ENCODE results near the gene ACTR3. TPM values are rescaled to one million over a fixed set of nuclear protein-coding genes. Genes with fewer than 3 reads are reported as not detected.
A peak's percentile ranks its signal among the peaks of the same experiment; 100 is the strongest.

ACTR3 gene
- total RNA-seq, 1 experiment from 2014 or later: 180 TPM

DNA sequence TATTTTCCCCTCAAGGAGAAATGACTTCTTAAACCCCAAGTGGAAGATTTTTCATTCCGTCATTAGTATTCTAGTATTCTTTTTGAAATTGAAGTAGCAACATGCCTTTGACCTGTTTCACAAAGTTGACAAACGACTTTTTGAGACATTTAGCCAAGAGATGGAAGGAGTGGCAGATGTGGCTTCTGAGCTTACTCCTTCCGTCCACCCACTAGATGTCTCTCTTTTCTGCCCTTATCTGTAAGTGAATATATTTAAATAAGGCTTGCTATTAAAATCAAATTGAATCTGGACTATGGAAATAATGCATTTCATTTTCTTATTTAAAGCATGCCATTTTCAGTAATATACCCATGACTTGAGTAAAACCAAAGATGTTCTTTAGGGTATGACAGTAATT is 74.1 kb downstream of the ACTR3 start:
- WGBS (ENCODE audit: extremely low coverage, insufficient read length, low lambda C conversion rate): no CpG with 5 or more reads among the region's 3 CpGs
- H3K9me3 ChIP-seq (ENCODE audit: control insufficient read depth, low read depth, low read length): no peaks in the 10 kb centered on the region
- H4K8ac ChIP-seq (replicated peaks; ENCODE audit: insufficient read length, low read depth, low read length): no peak overlapping the region
- no peak overlapping the region for H3K18ac ChIP-seq (ENCODE audit: insufficient read length, low read depth, low read length)
- H3K23me2 ChIP-seq (ENCODE audit: insufficient read length, low read depth, low read length, poor library complexity, severe bottlenecking): no peaks in the 10 kb centered on the region
- no peak overlapping the region for H3K27ac ChIP-seq (ENCODE audit: insufficient read length, low read depth, low read length)
- no peak overlapping the region for H3K23ac ChIP-seq (ENCODE audit: insufficient read length, low read depth, low read length)
- H3K9ac ChIP-seq (ENCODE audit: extremely low read depth, insufficient read length, low read length): no peak overlapping the region
- H2AK5ac ChIP-seq (ENCODE audit: insufficient read length, low read length): no peak overlapping the region
- no peak overlapping the region for H2BK15ac ChIP-seq (ENCODE audit: low read depth, low read length)
- DNase-seq: no peak
- H3K9me3 Mint-ChIP-seq: no peaks in the 10 kb centered on the region
- H2BK5ac ChIP-seq (ENCODE audit: insufficient read length, low read length): no peak overlapping the region
- no peak overlapping the region for H2BK120ac ChIP-seq (ENCODE audit: low read depth, low read length, poor library complexity, severe bottlenecking)
- no peaks in the 10 kb centered on the region for H3K36me3 Mint-ChIP-seq (ENCODE audit: insufficient read depth in 1 of 3, low read depth in 3 of 3)
- H2BK12ac ChIP-seq (ENCODE audit: insufficient read length, low read depth, low read length): no peak overlapping the region
- H3K27ac Mint-ChIP-seq: peak overlapping the region in 1 of 3 experiments; percentile 24; a peak in 1 of 7 replicates
- H3K4me3 Mint-ChIP-seq: no peak overlapping the region
- no peaks in the 10 kb centered on the region for H4K20me1 ChIP-seq (ENCODE audit: control insufficient read depth, insufficient read depth, insufficient read length)
- no peaks in the 10 kb centered on the region for H3K79me2 ChIP-seq (ENCODE audit: insufficient read depth, low read length)
- no peaks in the 10 kb centered on the region for H3K27me3 Mint-ChIP-seq (ENCODE audit: low read depth)
- H4K91ac ChIP-seq (ENCODE audit: insufficient read length, low read depth, low read length): no peak overlapping the region
- H3K79me1 ChIP-seq (ENCODE audit: insufficient read depth, low read depth, low read length, poor library complexity, severe bottlenecking): no peaks in the 10 kb centered on the region
- no peak overlapping the region for H2AFZ ChIP-seq (ENCODE audit: low read length)
- no peak overlapping the region for H3K14ac ChIP-seq (ENCODE audit: insufficient read depth, low read length)
- no peaks in the 10 kb centered on the region for H3K4me1 ChIP-seq (ENCODE audit: insufficient read depth, low read length)
- no peak overlapping the region for H3K4ac ChIP-seq (ENCODE audit: low read depth, low read length)
- no peaks in the 10 kb centered on the region for H3K4me1 Mint-ChIP-seq
- H2BK20ac ChIP-seq (ENCODE audit: low read depth, low read length, poor library complexity, severe bottlenecking): no peak overlapping the region
- no peak overlapping the region for H3K4me2 ChIP-seq (ENCODE audit: insufficient read depth, insufficient read length, low read length)
- H3T11ph ChIP-seq (ENCODE audit: low read length): no peak overlapping the region
- no peak overlapping the region for H4K5ac ChIP-seq (ENCODE audit: insufficient read length, low read depth, low read length)
- H3K56ac ChIP-seq (ENCODE audit: insufficient read length, low read depth, low read length): no peak overlapping the region
- peak; percentile 30; the same call in 2 of the 3 replicates for TF ChIP-seq CTCF (conservative IDR thresholded peaks at IDR 0.05)
- no peaks in the 10 kb centered on the region for H3K27me3 ChIP-seq (ENCODE audit: insufficient read depth, low read length)
